GM19467 (cell line): ENCODE measurements around the gene ZFP57.
"Not testable (repeated sequence)": the region's sequence is repeated elsewhere in the genome, so short reads cannot be mapped to it uniquely, and the experiment has no call there.

Experiments used
- ATAC-seq: cut with Tn5 transposase; IDR thresholded peaks from one replicate; pipeline ENCODE4 v1.9.1; 2021; ENCODE audit warnings: mild to moderate bottlenecking, moderate library complexity; ENCODE audit not compliant: unreplicated experiment

ZFP57 gene

DNA sequence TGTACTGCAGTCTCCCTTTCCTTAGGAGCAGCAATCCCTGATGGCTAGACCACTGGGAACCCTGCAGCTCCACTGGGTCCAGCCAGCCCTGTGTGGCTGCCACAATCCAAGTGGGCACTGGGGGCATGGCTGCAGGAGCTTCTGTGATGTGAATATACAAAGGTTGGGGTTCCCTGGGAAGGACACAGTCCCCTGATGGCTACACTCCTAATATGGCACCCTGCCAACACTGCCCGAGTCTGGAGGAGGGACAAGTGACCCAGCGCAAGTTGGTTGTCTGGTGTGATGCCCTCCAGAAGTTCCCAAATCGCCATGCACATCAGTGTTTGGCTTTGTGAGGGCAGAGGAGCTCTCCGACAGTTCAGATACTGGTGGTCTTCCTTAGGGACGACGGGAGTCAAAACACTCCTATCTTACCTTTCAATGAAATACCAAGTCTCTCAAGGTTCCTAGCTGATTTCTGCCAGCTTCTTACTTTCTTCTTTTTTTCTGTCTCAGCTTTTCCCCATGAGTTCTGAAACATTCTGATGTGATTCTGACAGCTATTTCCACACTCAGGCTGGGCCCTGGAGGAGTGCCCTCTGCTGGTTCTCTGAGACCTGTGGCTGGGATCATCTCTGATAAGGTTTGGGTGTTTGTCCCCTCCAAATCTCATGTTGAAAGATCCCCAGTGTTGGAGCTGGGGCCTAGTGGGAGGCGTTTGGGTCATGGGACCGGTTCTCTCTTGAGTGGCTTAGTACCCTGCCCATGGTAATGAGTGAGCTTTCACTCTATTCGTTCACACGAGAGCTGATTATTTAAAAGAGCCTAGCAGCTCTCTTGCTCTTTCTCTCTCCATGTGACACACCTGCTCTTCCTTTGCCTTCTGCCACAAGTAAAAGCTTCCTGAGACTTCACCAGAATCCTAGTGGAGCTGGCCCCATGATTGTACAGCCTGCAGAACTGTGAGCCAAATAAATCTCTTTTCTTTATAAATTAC lies 15.5 kb upstream of the ZFP57 start:
- ATAC-seq, result no peak

DNA sequence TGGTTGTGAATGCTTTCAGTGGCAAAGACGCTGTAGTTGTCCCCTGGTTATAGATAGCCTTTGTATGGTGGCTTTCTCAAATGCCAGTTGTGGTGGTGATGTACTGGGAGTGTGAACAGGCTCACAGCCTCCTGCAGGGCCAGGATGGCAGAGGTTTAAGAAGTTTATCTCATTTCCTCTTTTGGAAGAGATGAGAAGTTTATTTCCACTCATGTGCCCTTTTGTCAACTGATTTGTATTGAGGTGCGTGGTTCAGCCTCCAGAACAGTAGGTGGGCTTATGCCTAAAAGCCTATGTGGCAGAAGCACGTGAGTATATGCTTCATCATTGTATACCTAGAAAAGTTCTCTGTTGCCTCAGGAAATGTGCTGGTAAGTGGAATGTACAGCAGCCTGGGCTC lies 13.7 kb upstream of the ZFP57 start:
- ATAC-seq, result no peak

DNA sequence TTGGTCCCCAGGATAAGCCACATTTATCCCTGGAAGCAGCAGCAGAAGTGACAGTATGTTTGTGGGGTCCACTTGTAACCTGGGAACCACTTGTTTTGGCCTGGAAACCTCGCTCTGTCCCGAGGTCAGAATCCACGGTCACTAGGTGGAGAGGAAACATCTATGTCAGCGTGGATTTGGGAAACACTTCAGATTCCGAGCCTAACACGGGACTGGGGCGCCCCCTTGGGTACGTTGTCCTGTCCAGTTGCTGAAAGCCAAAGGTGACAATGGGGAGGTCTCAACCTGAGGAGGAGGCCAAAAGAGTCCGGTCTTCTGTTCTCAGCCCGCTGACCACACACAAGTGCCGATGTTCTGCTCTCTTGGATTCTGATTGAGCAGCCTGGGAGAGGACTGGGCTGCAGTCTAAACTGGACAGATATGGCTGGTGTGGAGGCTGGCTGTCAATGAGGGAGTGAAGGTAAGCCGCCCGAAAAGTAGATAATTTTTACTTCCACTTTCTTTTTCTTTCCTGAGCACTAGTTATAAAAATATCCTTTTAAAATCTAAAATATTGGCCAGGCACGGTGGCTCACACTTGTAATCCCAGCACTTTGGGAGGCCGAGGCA lies 4.9 kb upstream of the ZFP57 start:
- no peak for ATAC-seq

DNA sequence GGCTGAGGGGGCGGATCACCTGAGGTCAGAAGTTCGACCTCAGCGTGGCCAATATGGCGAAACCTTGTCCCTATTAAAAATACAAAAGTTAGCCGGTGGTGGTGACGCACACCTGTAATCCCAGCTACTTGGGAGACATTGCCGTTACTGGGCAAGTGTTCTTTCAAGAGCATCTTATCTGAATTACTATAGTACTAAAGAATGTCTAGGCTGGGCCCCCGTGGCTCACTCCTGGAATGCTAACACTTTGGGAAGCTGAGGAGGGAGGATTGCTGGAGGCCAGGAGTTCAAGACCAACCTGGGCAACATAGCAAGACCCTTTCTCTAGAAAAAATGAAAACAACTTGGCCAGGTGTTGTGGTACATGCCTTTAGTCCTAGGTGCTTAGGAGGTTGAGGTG lies 859 bp upstream of the ZFP57 start:
- ATAC-seq, result no peak

DNA sequence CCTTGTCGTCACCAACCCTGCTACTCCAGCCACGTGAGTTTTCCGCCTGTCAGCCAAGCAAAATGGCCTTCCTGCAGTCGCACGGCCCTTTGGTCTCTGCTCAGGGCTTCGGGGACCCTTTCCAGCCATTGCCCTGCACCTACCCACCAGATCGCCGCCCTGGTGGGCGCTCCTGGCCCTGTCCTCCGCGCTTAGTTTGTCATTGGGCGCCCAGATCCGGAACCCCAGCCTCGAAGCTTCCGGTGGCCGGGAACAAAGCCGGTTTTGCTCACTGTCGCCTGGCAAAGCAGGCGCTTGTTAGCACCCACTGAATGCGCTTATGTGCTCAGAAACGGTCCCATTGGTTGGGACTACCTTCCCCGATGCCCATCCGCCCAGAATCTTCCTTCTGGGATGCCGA lies 536 bp downstream of the ZFP57 start:
- no peak for ATAC-seq

DNA sequence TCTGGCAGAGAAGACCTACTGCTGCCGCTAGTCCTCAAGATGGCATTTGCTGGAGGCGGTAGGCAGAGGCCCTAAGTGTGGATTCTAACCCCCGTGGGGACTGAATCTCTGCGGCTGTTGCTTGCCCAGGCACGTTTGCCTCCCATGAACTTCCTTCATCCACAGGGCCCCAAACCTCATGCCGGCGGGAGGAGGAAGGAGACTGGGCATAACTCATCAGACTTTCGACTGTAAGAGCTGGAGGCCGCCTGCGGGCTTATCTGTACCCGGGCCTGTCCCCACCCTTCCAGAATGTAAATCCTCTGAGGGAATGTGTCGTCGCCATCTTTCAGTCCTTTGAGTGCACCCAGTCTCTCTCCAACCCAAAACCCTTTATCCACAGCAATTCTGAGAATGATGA lies 990 bp downstream of the ZFP57 start:
- no peak for ATAC-seq

DNA sequence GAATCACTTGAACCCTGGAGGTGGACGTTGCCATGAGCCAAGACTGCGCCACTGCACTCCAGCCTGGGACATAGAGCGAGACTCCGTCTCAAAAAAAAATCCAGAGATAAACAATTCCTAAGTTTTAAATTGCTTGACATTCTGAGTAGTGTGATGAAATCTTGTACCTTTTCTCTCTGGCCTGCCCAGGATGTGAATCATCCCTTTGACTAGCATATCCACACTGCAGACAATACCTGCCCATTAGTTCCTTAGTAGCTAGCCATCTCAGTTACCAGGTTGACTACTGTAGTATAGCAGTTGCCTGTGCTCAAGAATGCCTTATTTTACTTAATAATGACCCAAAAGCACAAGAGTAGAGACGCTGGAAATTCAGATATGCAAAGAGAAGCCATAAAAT lies 2.8 kb downstream of the ZFP57 start:
- ATAC-seq, result no peak

DNA sequence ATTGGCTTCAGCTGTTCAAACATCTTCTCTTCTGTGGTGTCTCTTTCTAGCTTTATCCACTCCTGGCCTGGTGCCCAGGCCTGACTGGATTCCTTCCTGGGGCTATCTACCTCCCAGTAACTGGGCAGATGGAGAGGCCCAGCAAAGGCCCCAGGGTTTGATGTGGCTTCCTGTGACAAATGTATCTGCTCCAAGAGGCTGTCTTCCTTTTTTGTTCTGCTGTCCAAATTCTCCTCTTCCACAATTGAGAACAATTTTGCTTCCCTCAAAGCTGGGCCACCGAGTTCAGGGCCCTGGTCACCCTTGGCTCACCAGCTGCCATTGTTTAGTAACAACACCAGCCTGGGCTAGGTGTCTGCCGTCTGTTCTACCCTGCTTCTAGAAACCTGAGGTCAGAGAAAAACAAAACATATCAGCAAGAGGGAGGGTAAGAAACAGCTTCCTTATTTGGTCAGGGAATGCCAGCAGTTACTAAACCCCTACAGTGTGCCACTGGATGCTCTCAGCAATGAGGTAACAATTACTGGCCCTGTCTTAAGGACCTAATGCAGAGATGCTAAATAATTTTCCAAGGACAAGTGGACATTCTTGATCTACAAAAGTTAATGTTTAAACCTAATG lies 3.9 kb downstream of the ZFP57 start:
- no peak for ATAC-seq

DNA sequence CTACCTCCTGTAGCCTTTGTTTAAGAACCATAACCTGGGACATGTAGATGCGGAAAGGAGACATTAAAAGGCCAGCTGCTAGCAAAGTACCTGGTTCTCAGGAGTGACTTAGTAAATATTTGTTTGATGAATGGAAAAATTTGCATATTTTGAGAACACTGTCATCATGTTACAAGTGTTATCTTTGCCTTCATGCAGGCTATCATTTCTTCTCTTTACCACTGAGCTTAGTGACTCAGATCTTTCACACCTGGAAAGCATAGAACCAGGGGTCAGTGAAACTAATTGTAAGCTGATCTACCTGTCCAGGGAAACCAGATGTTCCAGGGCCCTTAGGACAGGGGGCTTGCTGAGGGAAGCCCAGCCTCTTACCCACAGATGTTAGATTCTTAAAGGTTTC lies 5.4 kb downstream of the ZFP57 start:
- ATAC-seq, result no peak

DNA sequence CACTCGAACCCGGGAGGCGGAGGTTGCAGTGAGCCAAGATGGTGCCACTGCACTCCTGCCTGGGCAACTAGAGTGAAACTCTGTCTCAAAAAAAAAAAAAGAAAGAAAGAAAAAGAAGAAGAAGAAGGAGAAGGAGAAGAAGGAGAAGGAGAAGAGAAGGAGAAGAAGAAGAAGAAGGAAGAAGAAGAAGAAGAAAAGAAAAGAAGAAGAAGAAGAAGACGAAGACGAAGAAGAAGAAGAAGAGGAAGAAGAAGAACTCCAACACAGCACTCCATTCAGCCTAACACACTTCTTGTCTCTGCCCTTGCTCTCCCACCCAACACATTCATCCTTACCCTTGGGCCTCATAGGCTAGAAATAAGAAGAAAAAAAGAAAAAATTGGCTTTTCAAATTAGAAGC lies 6.9 kb downstream of the ZFP57 start:
- no peak for ATAC-seq

DNA sequence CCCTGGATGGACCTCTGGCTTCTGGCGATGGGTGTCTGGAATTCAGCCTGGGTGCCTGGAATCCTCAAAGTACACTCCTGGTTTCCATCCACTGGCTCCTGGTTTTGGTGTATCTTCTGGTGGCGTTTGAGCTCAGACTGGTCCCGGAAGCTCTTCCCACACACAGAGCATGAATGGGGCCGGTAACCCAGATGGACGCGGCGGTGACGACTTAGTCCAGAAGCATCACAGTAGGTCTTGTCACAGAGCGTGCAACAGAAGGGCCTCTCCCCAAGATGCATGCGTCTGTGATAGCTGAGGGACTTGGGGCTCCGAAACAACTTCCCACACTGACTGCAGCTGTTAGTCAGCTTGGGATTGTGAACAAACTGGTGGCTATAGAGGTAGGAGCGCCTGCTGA lies 7.8 kb downstream of the ZFP57 start:
- ATAC-seq, result no peak

DNA sequence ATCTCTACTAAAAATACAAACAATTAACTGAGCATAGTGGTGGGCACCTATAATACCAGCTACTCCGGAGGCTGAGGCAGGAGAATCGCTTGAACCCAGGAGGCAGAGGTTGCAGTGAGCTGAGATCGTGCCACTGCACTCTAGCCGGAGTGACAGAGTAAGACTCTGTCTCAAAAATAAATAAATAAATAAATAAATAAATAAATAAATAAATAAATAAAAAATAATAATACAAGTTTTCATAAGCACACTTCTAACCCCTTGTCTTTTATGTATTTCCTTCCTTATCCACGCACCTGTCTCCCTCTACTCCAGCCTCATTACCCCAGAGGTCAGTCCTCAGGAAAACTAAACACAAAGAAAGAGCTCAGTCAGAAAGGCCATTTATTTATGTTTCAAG lies 8.8 kb downstream of the ZFP57 start:
- not testable (repeated sequence) for ATAC-seq

DNA sequence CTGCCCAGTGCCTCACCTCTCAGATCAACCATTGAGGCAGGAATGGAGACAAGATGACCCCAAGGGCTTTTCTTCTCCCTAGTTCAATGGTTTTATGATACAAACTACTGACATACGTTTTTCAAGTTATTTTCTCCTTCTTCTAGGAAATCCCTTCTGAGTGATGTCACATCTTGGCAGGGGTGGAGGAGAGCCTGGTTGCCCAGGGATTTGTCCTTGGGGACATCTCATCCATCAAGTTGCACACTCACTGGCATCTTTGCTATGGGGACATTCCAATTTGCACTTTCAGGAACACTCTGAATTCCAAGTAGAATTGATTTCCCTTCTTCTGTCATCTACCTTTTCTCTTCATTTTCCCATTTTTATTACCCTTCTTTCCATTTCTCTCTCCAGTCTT lies 9.9 kb downstream of the ZFP57 start:
- ATAC-seq, result no peak

DNA sequence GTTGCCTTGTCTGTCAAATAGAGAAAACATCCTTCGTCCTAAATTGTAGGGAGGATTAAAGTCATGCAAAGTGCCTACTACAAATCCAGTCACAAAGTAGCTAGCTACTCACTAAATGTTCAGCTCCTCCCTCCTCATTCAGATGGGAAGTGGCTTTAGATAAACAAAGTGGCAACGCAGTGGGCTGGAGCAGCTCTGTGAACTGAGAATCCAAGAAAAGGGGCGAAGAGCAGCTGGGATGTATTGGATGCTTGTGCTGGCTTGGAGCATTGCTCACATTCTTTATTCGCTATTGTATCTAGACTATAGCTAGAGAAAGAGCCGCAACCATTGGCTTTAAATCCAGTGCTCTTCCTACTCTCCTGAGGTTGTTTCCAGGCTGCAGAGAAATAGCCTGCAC lies 13.8 kb downstream of the ZFP57 start:
- no peak for ATAC-seq

DNA sequence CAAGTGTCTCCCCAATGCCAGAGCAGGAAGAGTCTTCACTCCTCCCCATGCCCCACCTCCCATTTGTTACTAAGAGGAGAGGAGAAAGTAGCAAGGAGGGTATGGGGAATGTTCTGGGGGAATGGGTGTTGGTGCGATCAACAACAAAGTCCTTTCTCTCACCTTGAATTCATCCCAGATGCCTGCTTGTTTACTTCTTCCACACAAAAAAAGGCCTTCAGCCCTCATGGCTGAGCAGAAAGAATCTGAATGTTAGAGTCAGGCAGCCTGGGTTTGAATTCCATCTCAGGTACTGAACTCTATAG lies 14.2 kb downstream of the ZFP57 start:
- no peak for ATAC-seq

DNA sequence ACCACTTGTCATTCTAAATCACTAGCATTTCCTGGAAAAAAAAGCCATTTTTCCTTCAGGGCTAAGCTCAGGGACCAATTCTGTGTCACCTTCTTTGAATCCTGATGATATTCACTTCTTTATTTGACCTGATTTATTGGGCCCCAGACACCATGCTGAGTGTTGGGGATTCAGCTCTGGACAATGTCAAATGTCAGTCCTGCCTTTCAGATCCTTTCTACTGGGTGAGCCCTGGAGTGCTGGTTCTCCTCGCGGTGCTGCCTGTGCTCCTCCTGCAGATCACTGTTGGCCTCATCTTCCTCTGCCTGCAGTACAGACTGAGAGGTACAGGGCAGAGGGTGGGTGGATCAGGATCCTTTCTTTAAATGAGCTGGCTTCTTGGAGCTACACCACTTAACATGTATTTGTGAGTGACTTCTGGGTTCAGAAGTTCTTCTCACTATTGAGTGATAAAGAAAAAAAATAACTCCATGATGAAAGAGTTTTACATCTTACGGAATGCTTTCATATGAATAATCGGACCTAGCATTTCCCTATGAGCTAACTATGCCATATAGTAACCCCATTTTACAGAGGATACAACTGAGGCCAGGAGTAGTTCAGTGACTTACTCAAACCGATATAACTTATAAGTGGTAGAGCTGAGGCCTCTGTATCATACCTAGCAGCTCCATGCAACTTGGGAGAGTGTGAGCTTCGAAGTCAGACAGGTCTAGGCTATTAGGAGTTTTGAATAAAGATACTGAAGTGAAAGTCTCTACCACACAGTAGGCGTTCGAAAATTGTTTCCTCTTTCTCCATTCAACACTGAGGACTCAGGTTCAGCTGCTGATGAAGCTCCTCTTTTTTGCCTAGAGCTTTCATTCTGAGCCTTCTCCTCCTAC lies 14.8 kb downstream of the ZFP57 start:
- ATAC-seq, result no peak

DNA sequence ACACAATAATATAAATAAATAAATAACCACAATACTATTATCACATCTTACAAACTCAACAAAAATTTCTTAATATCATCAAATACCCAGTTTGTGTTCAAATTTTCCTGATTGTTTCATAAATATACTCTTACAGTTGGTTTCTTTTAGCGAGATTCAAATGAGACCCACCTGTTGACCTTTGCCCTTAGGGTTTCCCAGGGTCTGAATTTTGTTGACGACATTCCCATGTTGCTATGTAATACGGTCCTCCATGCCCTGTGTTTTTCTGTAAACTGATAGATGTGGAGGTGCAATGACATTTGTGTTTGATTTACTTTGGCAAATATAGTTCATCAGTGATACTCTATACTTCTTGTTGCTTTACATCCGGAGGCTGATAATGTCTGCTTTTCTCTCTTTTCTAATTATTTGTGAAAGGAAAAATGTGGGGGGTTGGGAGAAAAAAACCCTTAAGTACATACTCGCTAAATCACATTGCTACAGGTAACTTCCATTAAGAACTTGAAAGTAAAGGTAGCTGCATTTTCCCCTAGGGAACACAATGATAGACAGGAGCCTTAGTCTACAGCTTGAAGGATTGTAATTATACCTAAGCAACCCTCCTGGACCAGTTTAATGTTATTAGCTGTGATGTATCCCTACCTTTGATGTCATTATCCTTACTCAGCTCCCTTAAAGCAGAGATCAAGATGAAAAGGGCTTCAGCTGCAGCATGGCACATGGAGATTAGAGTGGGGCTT lies 17.5 kb downstream of the ZFP57 start:
- no peak for ATAC-seq

DNA sequence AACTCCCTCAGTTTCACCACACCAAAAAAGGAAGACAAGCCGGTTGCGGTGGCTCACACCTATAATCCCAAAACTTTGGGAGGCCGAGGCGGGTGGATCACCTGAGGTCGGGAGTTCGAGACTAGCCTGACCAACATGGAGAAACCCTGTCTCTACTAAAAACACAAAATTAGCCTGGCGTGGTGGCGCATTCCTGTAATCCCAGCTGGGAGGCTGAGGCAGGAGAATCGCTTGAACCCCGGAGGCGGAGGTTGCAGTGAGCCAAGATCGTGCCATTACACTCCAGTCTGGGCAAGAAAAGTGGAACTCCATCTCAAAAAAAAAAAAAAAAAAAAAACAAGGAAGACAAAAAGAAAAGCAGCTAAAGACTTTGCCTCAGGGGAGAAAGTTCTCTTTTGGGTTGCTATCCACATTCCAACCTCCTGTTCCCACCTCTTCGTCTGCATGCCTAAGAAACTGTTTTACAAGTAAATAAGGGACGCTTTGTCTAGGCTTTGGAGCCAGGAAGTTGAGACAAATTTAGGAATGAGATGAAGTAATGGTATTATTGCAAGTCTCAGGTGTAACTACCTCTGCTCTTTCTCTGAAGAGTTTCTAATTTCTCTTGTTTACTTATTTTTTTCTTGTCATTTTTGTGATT lies 19.3 kb downstream of the ZFP57 start:
- ATAC-seq, result not testable (repeated sequence)

DNA sequence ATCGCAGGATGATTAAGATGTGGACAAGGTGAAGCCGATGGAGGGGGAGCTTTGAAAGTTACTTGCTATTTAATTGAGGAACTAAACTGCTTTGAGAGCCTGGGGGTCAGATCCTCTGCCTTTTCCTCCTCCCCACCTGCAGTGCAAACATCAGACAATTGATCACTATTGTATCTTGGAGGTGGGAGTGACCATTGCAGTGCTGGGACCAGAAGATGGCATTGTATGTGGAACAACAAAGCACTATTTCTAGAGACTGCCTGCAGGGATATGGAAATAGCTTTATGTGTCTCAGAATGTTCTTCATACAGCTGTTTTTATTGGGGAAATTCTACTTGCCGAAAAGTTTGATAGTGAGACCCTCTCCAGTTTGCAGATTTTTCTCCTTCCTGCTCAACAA lies 19.9 kb downstream of the ZFP57 start:
- no peak for ATAC-seq

DNA sequence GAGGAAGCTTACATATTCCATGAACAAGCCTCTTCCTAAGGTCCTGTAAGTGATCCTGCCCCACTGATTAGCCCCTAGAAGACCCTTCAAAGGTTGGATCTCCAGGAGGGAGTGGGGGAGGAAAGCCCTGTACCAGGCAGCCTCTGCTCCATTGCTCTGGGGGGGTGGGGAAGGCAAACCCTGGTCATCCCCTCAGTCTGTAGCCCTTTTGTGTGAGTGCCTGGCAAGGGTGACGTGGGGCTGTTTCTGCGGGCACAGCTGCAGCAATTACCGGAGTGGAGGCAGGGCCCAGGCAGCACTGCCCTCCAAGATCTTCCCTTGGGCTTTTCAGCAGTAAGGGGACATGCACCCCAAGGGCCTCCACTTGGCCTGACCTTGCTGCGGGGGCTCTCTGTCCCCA lies 24.2 kb downstream of the ZFP57 start, which contains the start of gene MOG:
Gene MOG, plus strand, starts transcription at position 295 of the 400 bp plus-strand sequence. CDS start 118 bp downstream, outside the sequence.
- no peak for ATAC-seq
